ENCODE data around the gene MAMSTR. TPM values are rescaled to one million over a fixed set of nuclear protein-coding genes. Genes with fewer than 3 reads are reported as not detected.

The MAMSTR gene
- total RNA-seq, 1 experiment from 2014 or later = 1.6 TPM

GRCh38 chr19:48715681-48716171, 3.8 kb downstream of the MAMSTR start:
- Mint-ChIP-seq H3K27ac (no peak overlapping the region), H3K36me3 (ENCODE audit: insufficient read depth in 1 of 3, low read depth in 3 of 3) (peaks cover 7 to 8% (median 8%) of the 10 kb centered on the region in 3 experiments; a peak in 6 of 7 replicates)

More at GRCh38 chr19:48715681-48716171, 3.8 kb downstream of the MAMSTR start:
- peaks cover 2% of the 10 kb centered on the region; the same call in 1 of the 2 replicates for H3K27me3 Mint-ChIP-seq (ENCODE audit: low read depth)
- Histone ChIP-seq H3T11ph (ENCODE audit: low read length) (no peak overlapping the region), H4K8ac (replicated peaks; ENCODE audit: insufficient read length, low read depth, low read length) (no peak overlapping the region), H3K9me3 (ENCODE audit: control insufficient read depth, low read depth, low read length) (no peaks in the 10 kb centered on the region), H3K23ac (ENCODE audit: insufficient read length, low read depth, low read length) (no peak overlapping the region), H2AK5ac (ENCODE audit: insufficient read length, low read length) (no peak overlapping the region), H2BK15ac (ENCODE audit: low read depth, low read length) (no peak overlapping the region), H2AFZ (ENCODE audit: low read length) (no peak overlapping the region), H4K20me1 (ENCODE audit: control insufficient read depth, insufficient read depth, insufficient read length) (no peaks in the 10 kb centered on the region), H3K79me2 (ENCODE audit: insufficient read depth, low read length) (no peaks in the 10 kb centered on the region), H3K79me1 (ENCODE audit: insufficient read depth, low read depth, low read length, poor library complexity, severe bottlenecking) (no peaks in the 10 kb centered on the region), H2BK120ac (ENCODE audit: low read depth, low read length, poor library complexity, severe bottlenecking) (no peak overlapping the region), H3K4ac (ENCODE audit: low read depth, low read length) (no peak overlapping the region), H3K27ac (ENCODE audit: insufficient read length, low read depth, low read length) (no peak overlapping the region), H4K5ac (ENCODE audit: insufficient read length, low read depth, low read length) (no peak overlapping the region), H3K4me2 (ENCODE audit: insufficient read depth, insufficient read length, low read length) (no peak overlapping the region), H3K23me2 (ENCODE audit: insufficient read length, low read depth, low read length, poor library complexity, severe bottlenecking) (peaks cover 8% of the 10 kb centered on the region), H2BK20ac (ENCODE audit: low read depth, low read length, poor library complexity, severe bottlenecking) (no peak overlapping the region), H3K9ac (ENCODE audit: extremely low read depth, insufficient read length, low read length) (no peak overlapping the region), H3K14ac (ENCODE audit: insufficient read depth, low read length) (no peak overlapping the region), H2BK5ac (ENCODE audit: insufficient read length, low read length) (no peak overlapping the region), H3K18ac (ENCODE audit: insufficient read length, low read depth, low read length) (no peak overlapping the region), H4K91ac (ENCODE audit: insufficient read length, low read depth, low read length) (no peak overlapping the region), H3K56ac (ENCODE audit: insufficient read length, low read depth, low read length) (no peak overlapping the region), H3K27me3 (ENCODE audit: insufficient read depth, low read length) (no peaks in the 10 kb centered on the region), H3K4me1 (ENCODE audit: insufficient read depth, low read length) (no peaks in the 10 kb centered on the region; the same call in 1 of the 2 replicates), H2BK12ac (ENCODE audit: insufficient read length, low read depth, low read length) (no peak overlapping the region)
- peaks cover 38 to 55% of the 10 kb centered on the region in 2 experiments for H3K4me1 Mint-ChIP-seq
- peak overlapping the region in 1 of 2 experiments; percentile 77; a peak in 2 of 5 replicates for H3K4me3 Mint-ChIP-seq
- WGBS (ENCODE audit: extremely low coverage, insufficient read length, low lambda C conversion rate) = no CpG with 5 or more reads among the region's 19 CpGs
- no peak for TF ChIP-seq CTCF (conservative IDR thresholded peaks at IDR 0.05)
- peaks cover 5% of the 10 kb centered on the region in 2 experiments; a peak in 4 of 5 replicates for H3K9me3 Mint-ChIP-seq
- peak; percentile 27 for DNase-seq

Data from H9 (cell line).